Umbilical cord (tissue), 2 donors: ENCODE results near the gene LRRC3. TPM values are rescaled to one million over a fixed set of nuclear protein-coding genes. Genes with fewer than 3 reads are reported as not detected.

Experiments
- DNase-seq: peaks from one replicate; pipeline ENCODE4 v3.0.0-alpha.2; 2015; ENCODE audit warnings: low spot score
- total RNA-seq: library from RNA; depleted of rRNA; stranded (reverse); fragments of >200 nt; gene quantifications from one replicate; pipeline ENCODE4 v1.2.3, GENCODE V29; 2014; ENCODE audit warnings: low replicate concordance; ENCODE audit not compliant: insufficient read depth

The LRRC3 gene
- total RNA-seq, 1 donor from 2014 or later: 4.3 TPM

- DNase-seq: no peak
These were observed 16.6 kb upstream of the LRRC3 start for GRCh38 chr21:44438531-44439210.

GRCh38 chr21:44439211-44439600 lies 16.1 kb upstream of the LRRC3 start:
- no peak for DNase-seq

DNA sequence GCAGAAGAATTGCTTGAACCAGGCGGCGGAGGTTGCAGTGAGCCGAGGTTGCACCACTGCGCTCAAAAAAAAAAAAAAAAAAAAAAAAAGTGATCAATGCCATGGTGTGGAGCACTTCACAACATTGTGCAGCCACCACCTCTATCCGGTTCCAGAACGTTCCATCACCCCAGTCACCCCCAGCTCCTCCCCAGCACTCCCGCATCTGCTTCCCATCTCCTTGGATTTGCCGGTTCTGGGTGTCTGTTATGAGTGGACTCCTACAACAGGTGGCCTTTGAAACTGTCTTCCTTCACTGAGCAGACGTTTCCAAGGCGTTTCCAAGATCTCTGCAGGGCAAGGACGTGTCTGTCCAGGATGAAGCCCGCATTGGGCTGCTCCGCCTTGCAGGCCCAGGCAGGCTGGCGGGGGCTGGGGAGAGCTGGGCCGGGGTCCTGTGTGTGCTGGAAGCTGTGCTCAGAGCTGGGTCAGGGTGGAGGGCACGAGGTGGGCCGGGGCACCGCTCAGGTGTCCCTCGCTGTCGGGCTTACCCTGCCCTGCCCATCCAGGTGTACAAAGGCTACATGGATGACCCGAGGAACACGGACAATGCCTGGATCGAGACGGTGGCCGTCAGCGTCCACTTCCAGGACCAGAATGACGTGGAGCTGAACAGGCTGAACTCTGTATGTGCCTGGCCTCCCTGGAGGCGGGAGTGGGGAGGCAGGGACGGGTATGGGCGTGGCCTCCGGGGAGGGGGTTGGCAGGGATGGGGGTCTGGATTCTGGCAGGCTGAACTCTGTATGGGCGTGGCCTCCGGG lies 14.9 kb upstream of the LRRC3 start:
- DNase-seq: no peak

DNA sequence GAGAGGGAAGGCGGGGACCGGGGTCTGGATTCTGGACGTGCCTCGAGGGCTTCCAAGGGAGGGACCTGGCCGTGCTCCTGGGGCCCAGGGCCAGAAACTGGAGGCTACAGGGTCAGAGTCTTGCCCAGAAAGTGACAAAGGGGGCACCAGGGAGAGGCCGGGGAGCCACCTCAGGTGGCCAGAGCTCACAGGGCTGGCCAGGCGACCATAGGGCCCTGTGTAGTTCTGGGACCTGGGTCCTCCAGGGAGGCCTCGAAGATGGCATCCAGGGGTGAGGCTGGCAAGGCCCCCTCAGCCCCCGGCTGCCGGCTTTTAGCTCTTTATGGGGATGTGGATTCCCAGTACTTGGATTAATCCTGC lies 14.3 kb upstream of the LRRC3 start:
- DNase-seq: no peak

DNA sequence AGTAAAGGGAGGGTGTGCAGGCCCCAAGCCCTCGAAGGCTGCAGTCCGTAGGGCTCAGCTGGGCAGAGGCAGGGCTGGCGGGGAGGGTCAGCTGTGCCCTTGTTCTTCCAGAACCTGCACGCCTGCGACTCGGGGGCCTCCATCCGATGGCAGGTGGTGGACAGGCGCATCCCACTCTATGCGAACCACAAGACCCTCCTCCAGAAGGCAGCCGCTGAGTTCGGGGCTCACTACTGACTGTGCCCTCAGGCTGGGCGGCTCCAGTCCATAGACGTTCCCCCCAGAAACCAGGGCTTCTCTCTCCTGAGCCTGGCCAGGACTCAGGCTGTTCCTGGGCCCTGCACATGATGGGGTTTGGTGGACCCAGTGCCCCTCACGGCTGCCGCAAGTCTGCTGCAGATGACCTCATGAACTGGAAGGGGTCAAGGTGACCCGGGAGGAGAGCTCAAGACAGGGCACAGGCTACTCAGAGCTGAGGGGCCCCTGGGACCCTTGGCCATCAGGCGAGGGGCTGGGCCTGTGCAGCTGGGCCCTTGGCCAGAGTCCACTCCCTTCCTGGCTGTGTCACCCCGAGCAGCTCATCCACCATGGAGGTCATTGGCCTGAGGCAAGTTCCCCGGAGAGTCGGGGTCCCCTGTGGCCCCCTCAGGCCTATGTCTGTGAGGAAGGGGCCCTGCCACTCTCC lies 13.6 kb upstream of the LRRC3 start:
- no peak for DNase-seq

DNA sequence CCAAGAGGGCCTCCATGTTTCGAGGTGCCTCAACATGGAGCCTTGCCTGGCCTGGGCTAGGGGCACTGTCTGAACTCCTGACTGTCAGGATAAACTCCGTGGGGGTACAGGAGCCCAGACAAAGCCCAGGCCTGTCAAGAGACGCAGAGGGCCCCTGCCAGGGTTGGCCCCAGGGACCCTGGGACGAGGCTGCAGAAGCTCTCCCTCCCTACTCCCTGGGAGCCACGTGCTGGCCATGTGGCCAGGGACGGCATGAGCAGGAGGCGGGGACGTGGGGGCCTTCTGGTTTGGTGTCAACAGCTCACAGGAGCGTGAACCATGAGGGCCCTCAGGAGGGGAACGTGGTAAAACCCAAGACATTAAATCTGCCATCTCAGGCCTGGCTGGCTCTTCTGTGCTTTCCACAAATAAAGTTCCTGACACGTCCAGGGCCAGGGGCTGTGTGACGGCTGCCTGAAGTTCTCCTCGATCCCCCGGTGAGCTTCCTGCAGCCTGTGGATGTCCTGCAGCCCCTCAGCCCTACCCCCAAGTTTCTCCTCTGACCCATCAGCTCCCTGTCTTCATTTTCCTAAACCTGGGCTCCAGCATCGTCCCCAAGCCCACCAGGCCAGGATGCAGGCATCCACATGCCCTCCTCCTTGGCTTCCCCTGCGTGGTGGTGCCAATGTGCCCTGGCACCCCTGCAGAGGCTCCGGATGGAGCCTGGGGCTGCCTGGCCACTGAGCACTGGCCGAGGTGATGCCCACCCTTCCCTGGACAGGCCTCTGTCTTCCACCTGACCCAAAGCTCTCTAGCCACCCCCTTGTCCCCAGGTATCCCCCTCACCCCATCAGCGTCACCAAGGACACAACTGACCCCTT lies 12.8 kb upstream of the LRRC3 start:
- DNase-seq: no peak

- DNase-seq: no peak
These were observed 11.9 kb upstream of the LRRC3 start for GRCh38 chr21:44443291-44443890.

DNA sequence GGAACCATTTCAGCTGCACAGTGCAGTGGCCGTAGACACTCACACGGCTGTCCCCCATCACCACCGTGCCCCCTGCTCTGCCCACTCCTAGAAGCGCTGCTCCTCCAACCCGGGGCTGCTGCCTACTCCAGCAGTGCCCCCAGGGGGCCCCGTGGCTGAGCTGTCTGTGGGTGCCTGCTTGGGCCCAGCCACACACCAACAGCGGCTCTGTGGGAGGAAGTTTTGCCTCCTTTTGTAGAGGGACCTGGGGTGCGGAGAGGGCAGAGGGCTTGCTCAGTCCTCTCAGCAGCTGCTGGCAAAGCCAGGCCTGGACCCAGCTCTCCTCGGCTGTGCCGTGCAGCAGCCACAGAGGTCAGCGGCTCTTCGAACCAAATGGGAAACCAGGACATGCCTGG lies 11.4 kb upstream of the LRRC3 start:
- DNase-seq: no peak

DNA sequence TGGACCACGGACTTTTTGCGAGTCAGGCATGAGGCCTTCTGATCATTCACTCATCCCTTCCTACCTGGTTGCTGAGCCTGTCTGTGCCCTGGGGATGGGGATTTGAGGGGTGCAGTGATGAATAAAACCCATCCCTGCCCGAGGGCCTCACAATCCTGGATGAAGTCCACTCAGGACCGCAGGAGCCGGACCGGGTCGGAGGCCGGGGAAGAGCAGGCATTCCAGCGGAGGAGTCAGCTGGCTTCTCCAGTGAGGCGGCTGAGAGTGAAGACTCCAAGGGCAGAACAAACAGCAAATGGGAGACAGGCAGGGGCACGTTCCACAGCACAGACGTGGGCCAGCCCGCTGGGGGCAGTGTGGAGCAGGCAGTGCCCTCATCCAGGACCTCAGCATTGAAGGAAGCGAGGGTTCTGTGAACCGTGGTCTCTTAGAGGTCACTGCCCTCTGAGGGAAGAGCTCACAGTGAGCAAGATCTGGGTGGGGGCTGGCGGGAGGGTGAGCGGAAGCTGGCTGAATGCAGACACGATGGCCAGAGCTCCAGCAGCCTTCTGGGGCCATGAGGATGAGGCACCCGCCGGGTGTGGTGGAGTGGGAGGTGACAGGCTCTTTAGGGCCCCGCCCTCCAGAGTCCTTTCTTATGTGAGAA lies 10.9 kb upstream of the LRRC3 start:
- no peak for DNase-seq

- peak; percentile 7 for DNase-seq
These were observed 10.0 kb upstream of the LRRC3 start for GRCh38 chr21:44445145-44445812.

GRCh38 chr21:44448651-44449131 lies 6.6 kb upstream of the LRRC3 start:
- no peak for DNase-seq

DNA sequence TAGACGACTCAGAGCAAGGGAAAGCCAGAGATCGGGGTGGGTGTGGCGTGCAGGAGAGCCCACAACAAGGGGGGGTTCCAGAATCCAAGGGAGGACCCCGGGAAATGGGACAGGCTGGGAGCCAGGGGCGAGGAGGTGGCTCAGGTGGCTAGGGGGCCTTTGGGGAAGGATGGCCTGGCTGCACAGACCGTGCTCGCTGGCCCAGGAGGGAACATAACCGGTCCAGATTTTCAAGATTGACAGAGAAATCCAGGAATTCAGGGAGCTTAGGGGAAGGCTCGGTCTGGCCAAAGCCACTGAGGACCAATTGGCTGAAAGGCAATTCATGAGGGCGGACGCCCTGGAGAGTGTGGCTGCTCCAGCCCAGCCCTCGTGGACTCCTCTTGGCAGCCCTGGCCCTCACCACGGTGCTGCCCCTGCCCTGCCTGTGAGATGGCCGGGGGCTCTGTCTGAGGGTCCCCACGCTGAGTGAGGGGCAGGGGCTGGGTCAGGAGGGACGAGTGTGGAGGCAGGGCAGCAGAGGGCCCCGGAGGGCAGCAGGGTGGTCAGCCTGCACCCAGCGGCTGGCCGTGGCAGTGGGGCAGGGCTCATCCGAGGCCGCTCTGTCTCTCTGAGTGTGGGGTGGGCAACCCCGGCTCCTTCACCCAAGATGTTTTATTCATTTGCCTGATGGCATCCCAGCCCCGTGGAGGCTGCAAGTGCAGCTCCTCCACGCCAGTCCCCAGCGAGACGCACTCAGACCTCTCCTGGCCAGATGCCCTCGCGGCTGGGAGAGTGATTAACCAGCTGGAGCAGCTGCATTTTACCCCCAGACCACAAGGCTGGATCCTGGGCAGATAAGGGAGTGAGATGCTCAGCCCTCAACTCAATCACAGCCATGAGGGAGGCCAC lies 5.6 kb upstream of the LRRC3 start:
- peak; percentile 25 for DNase-seq

DNA sequence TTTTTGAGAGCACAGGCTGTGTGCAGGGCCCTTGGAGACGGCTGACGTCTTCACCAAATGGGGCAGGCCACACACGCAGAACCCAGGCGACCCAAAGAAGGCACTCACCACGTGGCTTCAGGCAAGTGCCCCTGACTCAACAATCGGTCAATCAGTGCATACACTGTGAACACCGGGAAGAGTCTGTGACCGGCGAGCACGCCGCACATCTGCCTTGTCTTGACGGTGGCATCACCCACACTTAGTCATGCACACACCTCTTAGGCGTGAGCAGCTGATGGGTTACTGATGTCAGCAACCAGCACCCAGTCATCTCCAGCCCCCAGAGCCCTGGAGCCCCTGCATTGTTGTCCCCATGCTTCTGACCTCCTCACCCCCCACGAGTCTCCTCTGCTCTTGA lies 4.9 kb upstream of the LRRC3 start:
- DNase-seq: no peak

DNA sequence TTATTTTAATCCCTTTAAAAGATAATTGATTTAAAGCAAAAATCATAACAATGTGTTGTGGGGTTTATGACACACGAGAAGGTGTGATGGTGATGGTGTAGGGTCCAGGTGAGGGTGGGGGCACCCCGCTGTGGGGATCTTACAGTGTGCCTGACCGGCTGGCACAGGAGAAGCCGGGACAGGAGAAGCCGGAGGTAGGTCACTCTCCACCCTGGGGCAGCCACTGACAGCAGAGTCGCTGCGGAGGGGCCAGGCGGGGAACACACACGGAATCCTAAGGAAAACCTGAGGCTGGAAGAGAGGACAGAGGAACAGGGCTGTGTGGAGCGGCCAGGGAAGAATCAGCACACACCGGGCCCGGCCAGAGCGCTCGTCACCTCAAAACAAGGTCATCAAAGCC lies 4.3 kb upstream of the LRRC3 start:
- no peak for DNase-seq

DNA sequence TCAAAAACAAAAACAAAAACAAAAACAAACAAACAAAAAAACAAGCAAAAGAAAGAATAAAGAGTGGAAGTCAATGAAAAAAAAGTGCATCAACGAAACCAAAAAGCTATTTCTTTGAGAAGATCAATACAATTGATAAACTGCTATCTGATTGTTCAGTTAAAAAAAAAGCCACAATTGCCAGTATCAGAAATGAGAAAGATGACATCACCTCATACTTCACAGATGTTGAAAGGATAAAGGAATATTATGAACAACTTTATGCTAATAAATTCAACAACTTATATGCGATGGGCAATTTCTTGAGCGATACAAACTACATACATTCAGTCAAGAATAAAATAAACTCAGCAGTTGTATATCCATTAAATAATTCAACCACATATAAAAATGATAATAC lies 2.2 kb upstream of the LRRC3 start:
- DNase-seq: no peak

GRCh38 chr21:44454058-44454457 lies 1.3 kb upstream of the LRRC3 start:
- no peak for DNase-seq

DNA sequence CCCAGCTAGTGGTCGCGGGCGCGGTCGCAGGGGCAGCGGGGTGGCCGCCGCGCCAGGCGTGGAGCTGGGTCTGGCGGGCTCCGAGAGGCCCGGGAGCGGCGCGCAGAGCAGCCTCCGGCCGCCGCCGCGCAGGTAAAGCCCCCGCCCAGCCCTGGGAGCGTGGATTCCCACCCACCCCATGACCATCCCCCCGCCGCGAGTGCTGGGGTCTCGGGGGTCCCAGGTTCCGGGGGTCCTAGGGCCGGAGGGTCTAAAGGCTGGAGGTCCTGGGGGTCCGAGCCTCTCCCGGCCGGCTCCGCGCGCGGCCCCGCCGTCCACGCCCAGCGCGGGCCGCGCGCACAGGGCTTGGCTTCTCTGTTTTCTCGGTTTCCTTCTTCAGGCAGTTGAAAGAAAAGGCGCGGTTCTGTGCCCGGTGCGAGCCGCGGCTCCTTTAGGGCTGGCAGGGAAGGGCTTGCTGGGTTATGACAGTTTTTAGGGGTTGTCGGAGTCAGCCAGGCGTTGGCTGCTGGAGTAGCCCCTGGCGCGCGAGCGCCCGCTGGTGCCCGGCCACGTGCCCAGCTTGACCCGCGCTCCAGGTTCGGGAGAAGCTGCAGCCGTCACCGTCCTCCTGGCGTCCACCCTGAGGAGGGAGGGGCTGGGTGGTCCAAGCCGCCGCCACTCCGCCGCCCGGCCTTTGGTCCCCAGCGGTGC lies 359 bp downstream of the LRRC3 start:
- peak; percentile 41 for DNase-seq

- no peak for DNase-seq
These were observed 1.1 kb downstream of the LRRC3 start for GRCh38 chr21:44456214-44456914.
